Uterus (tissue), 2 donors: ENCODE results near the gene DOCK1.

Source experiments
- POLR2A ChIP-seq, 2 donors: fragments of 450-650 bp; IDR thresholded peaks; one replicate each; pipeline ENCODE4 v1.6.1; 2016; ENCODE audit warnings: antibody characterized with exemption in 2 of 2, mild to moderate bottlenecking in 1 of 2, moderate library complexity in 1 of 2
- TF ChIP-seq, protein P1 (sequence below), 4 experiments: fragments of 200-600 bp in 2 of 4; fragments of 450-650 bp in 2 of 4; sonication (generic) in 2 of 4; IDR thresholded peaks; one replicate each; pipeline ENCODE4 v1.5.1; 2016 to 2019; ENCODE audit warnings: antibody characterized with exemption in 4 of 4, mild to moderate bottlenecking in 2 of 4, moderate library complexity in 1 of 4

DNA sequence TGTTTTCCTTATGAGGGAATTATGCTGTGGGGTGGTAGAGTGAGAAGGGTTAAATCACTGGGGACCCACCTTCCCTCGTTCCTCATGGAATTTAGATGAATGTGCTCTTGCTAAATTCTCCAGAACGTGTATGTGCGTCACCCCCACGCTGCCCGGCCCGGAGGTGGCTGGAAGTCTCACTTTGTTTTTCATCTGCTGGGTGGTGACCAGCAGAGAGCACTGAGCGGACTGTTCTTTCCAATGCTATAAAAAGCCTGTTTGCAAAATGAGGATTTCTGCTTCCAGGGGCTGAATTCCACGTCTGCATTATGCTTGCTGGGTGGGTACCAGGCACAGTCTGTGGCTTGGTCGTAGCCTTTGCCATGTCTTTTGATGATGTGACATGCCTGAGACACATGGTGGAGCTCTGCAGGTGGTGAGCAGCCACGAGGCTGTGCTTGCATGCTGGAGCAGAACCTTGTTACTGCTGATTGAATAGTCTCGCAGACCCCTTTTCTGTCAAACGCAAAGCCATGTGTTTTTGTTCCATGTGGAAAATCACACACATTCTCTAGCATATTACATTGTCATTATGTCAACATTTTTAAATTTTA lies 323.1 kb downstream of the DOCK1 start:
- TF ChIP-seq, protein P1, sequence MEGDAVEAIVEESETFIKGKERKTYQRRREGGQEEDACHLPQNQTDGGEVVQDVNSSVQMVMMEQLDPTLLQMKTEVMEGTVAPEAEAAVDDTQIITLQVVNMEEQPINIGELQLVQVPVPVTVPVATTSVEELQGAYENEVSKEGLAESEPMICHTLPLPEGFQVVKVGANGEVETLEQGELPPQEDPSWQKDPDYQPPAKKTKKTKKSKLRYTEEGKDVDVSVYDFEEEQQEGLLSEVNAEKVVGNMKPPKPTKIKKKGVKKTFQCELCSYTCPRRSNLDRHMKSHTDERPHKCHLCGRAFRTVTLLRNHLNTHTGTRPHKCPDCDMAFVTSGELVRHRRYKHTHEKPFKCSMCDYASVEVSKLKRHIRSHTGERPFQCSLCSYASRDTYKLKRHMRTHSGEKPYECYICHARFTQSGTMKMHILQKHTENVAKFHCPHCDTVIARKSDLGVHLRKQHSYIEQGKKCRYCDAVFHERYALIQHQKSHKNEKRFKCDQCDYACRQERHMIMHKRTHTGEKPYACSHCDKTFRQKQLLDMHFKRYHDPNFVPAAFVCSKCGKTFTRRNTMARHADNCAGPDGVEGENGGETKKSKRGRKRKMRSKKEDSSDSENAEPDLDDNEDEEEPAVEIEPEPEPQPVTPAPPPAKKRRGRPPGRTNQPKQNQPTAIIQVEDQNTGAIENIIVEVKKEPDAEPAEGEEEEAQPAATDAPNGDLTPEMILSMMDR (IDR thresholded peaks at IDR 0.05) = no peak
- no peak for TF ChIP-seq POLR2A (IDR thresholded peaks at IDR 0.05)
